Left ventricle myocardium superior (tissue), 1 donor: ENCODE data around the gene PCDH9. TPM values are rescaled to one million over a fixed set of nuclear protein-coding genes. Genes with fewer than 3 reads are reported as not detected.

Experiments
- ATAC-seq: fragments of 200-7000 bp; cut with Tn5 transposase; one replicate; pipeline ENCODE4 v1.9.1; 2020; ENCODE audit warnings: mild to moderate bottlenecking, moderate library complexity
- DNase-seq: peaks from one replicate; pipeline ENCODE4 v3.0.0-alpha.2; 2020
- intact Hi-C: fragments of 100-400 bp; cut with micrococcal nuclease; formaldehyde crosslinking; loops from one replicate; pipeline ENCODE4 v1.11.0; 2022
- total RNA-seq: library from RNA; stranded (reverse); fragmentation: NEBNext Ultra II Directional; extraction: Animal tissue kit (Norgen Biotek cat#: 25700); gene quantifications from one replicate; pipeline ENCODE4 v1.2.1, GENCODE V29; 2021
- donor health status: DM: no; HTN: yes; CAD: no; lungs with severe emphysema.

Gene PCDH9
- total RNA-seq, 1 donor from 2014 or later: 12.9 TPM

GRCh38 chr13:66965181-66965580 is 265.0 kb downstream of the PCDH9 start:
- ATAC-seq: no peak
- intact Hi-C loops: no loop called here
- DNase-seq: no peak

GRCh38 chr13:66962953-66963352 is 267.2 kb downstream of the PCDH9 start:
- intact Hi-C loops: no loop called here
- DNase-seq (no peak), ATAC-seq (no peak)

GRCh38 chr13:66958611-66959010 is 271.5 kb downstream of the PCDH9 start:
- DNase-seq (no peak), ATAC-seq (no peak)
- intact Hi-C loops: no loop called here

GRCh38 chr13:66952507-66952906 is 277.6 kb downstream of the PCDH9 start:
- ATAC-seq (no peak), DNase-seq (no peak)
- intact Hi-C loops: no loop called here

GRCh38 chr13:66951426-66951825 is 278.7 kb downstream of the PCDH9 start:
- intact Hi-C loops: no loop called here
- DNase-seq (no peak), ATAC-seq (no peak)

- no peak for DNase-seq
- intact Hi-C loops: no loop called here
- ATAC-seq: no peak
Observed at GRCh38 chr13:66950666-66951065, 279.5 kb downstream of the PCDH9 start.

GRCh38 chr13:66948910-66949309 is 281.2 kb downstream of the PCDH9 start:
- ATAC-seq (no peak), DNase-seq (no peak)
- intact Hi-C loops: no loop called here

- ATAC-seq: no peak
- no peak for DNase-seq
- intact Hi-C loops: no loop called here
Observed at GRCh38 chr13:66943530-66943929, 286.6 kb downstream of the PCDH9 start.

- DNase-seq (no peak), ATAC-seq (no peak)
- intact Hi-C loops: no loop called here
Observed at GRCh38 chr13:66940113-66940512, 290.0 kb downstream of the PCDH9 start.

- intact Hi-C loops: no loop called here
- ATAC-seq: no peak
- DNase-seq: no peak
Observed at GRCh38 chr13:66937423-66937822, 292.7 kb downstream of the PCDH9 start.

- intact Hi-C loops: no loop called here
- DNase-seq (no peak), ATAC-seq (no peak)
Observed at GRCh38 chr13:66933994-66934393, 296.1 kb downstream of the PCDH9 start.

- DNase-seq: no peak
- ATAC-seq: no peak
- intact Hi-C loops: no loop called here
Observed at GRCh38 chr13:66933527-66933926, 296.6 kb downstream of the PCDH9 start.

GRCh38 chr13:66927562-66927961 is 302.6 kb downstream of the PCDH9 start:
- DNase-seq (no peak), ATAC-seq (no peak)
- intact Hi-C loops: no loop called here

- intact Hi-C loops: no loop called here
- ATAC-seq (no peak), DNase-seq (no peak)
Observed at GRCh38 chr13:66926851-66927524, 303.1 kb downstream of the PCDH9 start.

- no peak for DNase-seq
- ATAC-seq: no peak
- intact Hi-C loops: no loop called here
Observed at GRCh38 chr13:66926200-66926850, 303.8 kb downstream of the PCDH9 start.

- intact Hi-C loops: no loop called here
- DNase-seq (no peak), ATAC-seq (no peak)
Observed at GRCh38 chr13:66922444-66922843, 307.7 kb downstream of the PCDH9 start.

- intact Hi-C loops: no loop called here
- ATAC-seq: no peak
- DNase-seq: no peak
Observed at GRCh38 chr13:66921437-66921836, 308.7 kb downstream of the PCDH9 start.

GRCh38 chr13:66915596-66916185 is 314.4 kb downstream of the PCDH9 start:
- DNase-seq: no peak
- ATAC-seq: no peak
- intact Hi-C loops: no loop called here

GRCh38 chr13:66914155-66914554 is 316.0 kb downstream of the PCDH9 start:
- ATAC-seq (no peak), DNase-seq (no peak)
- intact Hi-C loops: no loop called here

GRCh38 chr13:66911411-66911939 is 318.7 kb downstream of the PCDH9 start:
- intact Hi-C loops: no loop called here
- DNase-seq: no peak
- ATAC-seq: no peak

- intact Hi-C loops: no loop called here
- ATAC-seq: peak; percentile 22
Observed at GRCh38 chr13:66899955-66900354, 330.2 kb downstream of the PCDH9 start.

More at GRCh38 chr13:66899955-66900354, 330.2 kb downstream of the PCDH9 start:
- no peak for DNase-seq
